HepG2 (cell line): ENCODE results near the gene PLD2. TPM values are rescaled to one million over a fixed set of nuclear protein-coding genes. Genes with fewer than 3 reads are reported as not detected.

Source experiments
- BATF2 ChIP-seq: sonication (generic); formaldehyde crosslinking; IDR thresholded peaks from 2 replicates; pipeline ENCODE4 v1.8.0; 2022; ENCODE audit warnings: mild to moderate bottlenecking, missing genetic modification reagents, moderate library complexity
- BRCA1 ChIP-seq: sonication (generic); formaldehyde crosslinking; IDR thresholded peaks from 2 replicates; pipeline ENCODE4 v1.4.0; 2020; ENCODE audit warnings: missing genetic modification reagents
- GABPB1 ChIP-seq: IDR thresholded peaks from 2 replicates; pipeline ENCODE4 v1.6.1; 2016; ENCODE audit warnings: mild to moderate bottlenecking, missing genetic modification reagents, moderate library complexity, missing compliant biosample characterization
- NFE2L2 ChIP-seq: fragments of 150-350 bp; IDR thresholded peaks from 2 replicates; pipeline ENCODE4 v1.6.1; 2014; ENCODE audit warnings: low read length
- NR2C2 ChIP-seq: sonication (generic); formaldehyde crosslinking; IDR thresholded peaks from 2 replicates; pipeline ENCODE4 v1.4.0; 2020; ENCODE audit warnings: missing genetic modification reagents, mild to moderate bottlenecking, moderate library complexity, borderline replicate concordance
- PAXIP1 ChIP-seq: sonication (generic); formaldehyde crosslinking; conservative IDR thresholded peaks from 2 replicates; pipeline ENCODE4 v1.4.0; 2020; ENCODE audit warnings: mild to moderate bottlenecking, missing genetic modification reagents, moderate library complexity
- POGZ ChIP-seq: sonication (generic); formaldehyde crosslinking; IDR thresholded peaks from 2 replicates; pipeline ENCODE4 v1.4.0; 2020; ENCODE audit warnings: mild to moderate bottlenecking, missing genetic modification reagents
- ZC3H4 ChIP-seq: sonication (generic); formaldehyde crosslinking; IDR thresholded peaks from 2 replicates; pipeline ENCODE4 v1.4.0; 2020; ENCODE audit warnings: missing genetic modification reagents, borderline replicate concordance
- ZNF160 ChIP-seq: sonication (generic); formaldehyde crosslinking; IDR thresholded peaks from 2 replicates; pipeline ENCODE4 v1.8.0; 2022; ENCODE audit warnings: mild to moderate bottlenecking, inconsistent platforms, missing genetic modification reagents
- ZNF501 ChIP-seq: sonication (generic); formaldehyde crosslinking; IDR thresholded peaks from 2 replicates; pipeline ENCODE4 v1.5.1; 2020; ENCODE audit warnings: mild to moderate bottlenecking, moderate library complexity, missing genetic modification reagents
- ZNF550 ChIP-seq: sonication (generic); formaldehyde crosslinking; IDR thresholded peaks from 2 replicates; pipeline ENCODE4 v1.4.0; 2020; ENCODE audit warnings: mild to moderate bottlenecking, missing genetic modification reagents, borderline replicate concordance
- ZNF7 ChIP-seq: IDR thresholded peaks from 2 replicates; pipeline ENCODE4 v1.6.1; 2016; ENCODE audit warnings: missing biosample characterization, missing genetic modification reagents
- polyA plus RNA-seq, 8 experiments: library from polyadenylated mRNA; depleted of rRNA in 3 of 8; stranded (reverse) in 7 of 8; unstranded in 1 of 8; fragments of >200 nt; fragmentation: Illumina TruSeq in 4 of 8; extraction: Trizol in 4 of 8; gene quantifications; 2 replicates each; pipeline versions ENCODE4 v1.2.1 to v1.2.3, GENCODE V29; 2011 to 2016; ENCODE audit warnings: low read depth in 4 of 8, missing spikeins in 1 of 8, mixed read lengths in 1 of 8; ENCODE audit not compliant: insufficient read depth in 1 of 8
- total RNA-seq, 5 experiments: library from RNA; depleted of rRNA; stranded (reverse); fragments of >200 nt; fragmentation: Illumina TruSeq; extraction: Trizol; gene quantifications; 2 replicates each; pipeline ENCODE4 v1.2.3, GENCODE V29; 2016; ENCODE audit warnings: low read depth in 1 of 5
- TF ChIP-seq, protein P1 (sequence below): sonication (generic); formaldehyde crosslinking; conservative IDR thresholded peaks from 2 replicates; pipeline ENCODE4 v1.4.0; 2020; ENCODE audit warnings: missing genetic modification reagents

The PLD2 gene
- total and polyA plus RNA-seq, 2 of the 13 experiments (the other 11 are each of a cell fraction or from before 2014, with no cell fraction given): 13.4 to 29.7 TPM

DNA sequence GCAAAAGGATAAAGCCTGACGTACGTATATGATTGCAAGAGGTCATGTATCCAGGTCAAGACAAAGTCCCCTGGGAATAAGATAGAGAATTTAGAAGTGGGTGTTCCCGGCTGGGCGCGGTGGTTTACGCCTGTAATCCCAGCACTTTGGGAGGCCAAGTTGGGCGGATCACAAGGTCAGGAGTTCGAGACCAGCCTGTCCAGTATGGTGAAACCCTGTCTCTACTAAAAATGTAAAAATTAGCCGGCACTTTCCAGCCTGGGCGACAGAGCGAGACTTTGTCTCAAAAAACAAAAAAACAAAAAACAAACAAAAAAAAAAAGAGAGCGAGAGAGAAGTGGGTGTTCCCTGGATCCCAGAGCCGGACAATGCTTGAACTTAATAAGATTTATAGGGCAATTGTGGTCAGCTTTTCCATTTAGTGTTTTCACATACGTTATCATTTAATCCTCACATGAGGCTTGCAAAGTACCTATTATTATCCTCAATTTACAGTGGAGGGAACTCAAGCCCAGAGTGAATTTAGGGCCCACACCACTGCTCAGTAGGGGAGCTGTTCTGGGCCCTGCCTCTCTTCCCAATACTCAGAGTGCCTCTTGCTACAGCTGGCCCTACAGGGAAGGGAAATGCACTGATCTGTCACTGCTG, 18.7 kb upstream of the PLD2 start (continued):
- TF ChIP-seq BATF2 (CRISPR knock-in tag) (no peak; the same call in 1 of the 2 replicates), PAXIP1 (peak; percentile 38; the same call in 1 of the 2 replicates), BRCA1 (0 out of 2 replicates have a peak, but pooled peaks have one; percentile 39), ZNF7 (CRISPR knock-in tag) (no peak), GABPB1 (no peak), NR2C2 (CRISPR knock-in tag) (0 out of 2 replicates have a peak, but pooled peaks have one; percentile 31), ZNF501 (no peak), ZC3H4 (no peak; the same call in 1 of the 2 replicates), POGZ (CRISPR knock-in tag) (no peak), NFE2L2 (no peak), ZNF160 (CRISPR knock-in tag) (no peak), ZNF550 (CRISPR knock-in tag) (no peak)
- TF ChIP-seq, protein P1, sequence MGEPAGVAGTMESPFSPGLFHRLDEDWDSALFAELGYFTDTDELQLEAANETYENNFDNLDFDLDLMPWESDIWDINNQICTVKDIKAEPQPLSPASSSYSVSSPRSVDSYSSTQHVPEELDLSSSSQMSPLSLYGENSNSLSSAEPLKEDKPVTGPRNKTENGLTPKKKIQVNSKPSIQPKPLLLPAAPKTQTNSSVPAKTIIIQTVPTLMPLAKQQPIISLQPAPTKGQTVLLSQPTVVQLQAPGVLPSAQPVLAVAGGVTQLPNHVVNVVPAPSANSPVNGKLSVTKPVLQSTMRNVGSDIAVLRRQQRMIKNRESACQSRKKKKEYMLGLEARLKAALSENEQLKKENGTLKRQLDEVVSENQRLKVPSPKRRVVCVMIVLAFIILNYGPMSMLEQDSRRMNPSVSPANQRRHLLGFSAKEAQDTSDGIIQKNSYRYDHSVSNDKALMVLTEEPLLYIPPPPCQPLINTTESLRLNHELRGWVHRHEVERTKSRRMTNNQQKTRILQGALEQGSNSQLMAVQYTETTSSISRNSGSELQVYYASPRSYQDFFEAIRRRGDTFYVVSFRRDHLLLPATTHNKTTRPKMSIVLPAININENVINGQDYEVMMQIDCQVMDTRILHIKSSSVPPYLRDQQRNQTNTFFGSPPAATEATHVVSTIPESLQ (CRISPR knock-in tag): no peak
